K562 (cell line): Measurements from ENCODE around the gene VPS18. TPM values are rescaled to one million over a fixed set of nuclear protein-coding genes. Genes with fewer than 3 reads are reported as not detected.

Source experiments
- CHD4 ChIP-seq: fragments of 200-600 bp; sonication (generic); IDR thresholded peaks from 3 replicates; pipeline ENCODE4 v1.6.1; 2012; ENCODE audit warnings: low read depth, mild to moderate bottlenecking, mixed read lengths, low read length, inconsistent platforms; ENCODE audit not compliant: insufficient read depth, insufficient replicate concordance, poor library complexity, severe bottlenecking
- DMBX1 ChIP-seq: fragments of 250-450 bp; sonication (Bioruptor Pico); IDR thresholded peaks from 2 replicates; pipeline ENCODE4 v1.8.0; 2022; ENCODE audit warnings: inconsistent platforms, mild to moderate bottlenecking, moderate library complexity, borderline replicate concordance
- FOXM1 ChIP-seq, 2 experiments: fragments of 450-650 bp in 1 of 2; sonication (generic) in 1 of 2; formaldehyde crosslinking in 1 of 2; IDR thresholded peaks; 2 replicates each; pipeline versions ENCODE4 v1.6.1 to v1.9.0; 2017 to 2022; ENCODE audit warnings: low read depth in 2 of 2, mild to moderate bottlenecking in 2 of 2, missing genetic modification reagents in 1 of 2, moderate library complexity in 1 of 2
- NFYB ChIP-seq: IDR thresholded peaks from 2 replicates; pipeline ENCODE4 v1.6.1; 2011; ENCODE audit warnings: mild to moderate bottlenecking, moderate library complexity; ENCODE audit not compliant: insufficient read length; ENCODE audit errors: extremely low read depth
- NR1H2 ChIP-seq: sonication (generic); formaldehyde crosslinking; IDR thresholded peaks from 2 replicates; pipeline ENCODE4 v1.4.0; 2020; ENCODE audit warnings: mild to moderate bottlenecking, missing genetic modification reagents
- NR2C2 ChIP-seq, 2 experiments: fragments of 200-800 bp in 1 of 2; sonication (Bioruptor generic) in 1 of 2; sonication (generic) in 1 of 2; formaldehyde crosslinking in 1 of 2; IDR thresholded peaks; 2 replicates each; pipeline versions ENCODE4 v1.6.1 to v1.8.0; 2016 to 2022; ENCODE audit warnings: mild to moderate bottlenecking in 1 of 2, missing compliant biosample characterization in 1 of 2, missing genetic modification characterization in 1 of 2, missing genetic modification reagents in 1 of 2
- RBFOX2 ChIP-seq: fragments of 200-400 bp; formaldehyde crosslinking; IDR thresholded peaks from 2 replicates; pipeline ENCODE4 v1.6.1; 2017; ENCODE audit warnings: low read depth, mild to moderate bottlenecking, low read length, moderate library complexity
- SAFB ChIP-seq: fragments of 200-400 bp; formaldehyde crosslinking; IDR thresholded peaks from 2 replicates; pipeline ENCODE4 v1.6.1; 2017; ENCODE audit warnings: low read depth, low read length, borderline replicate concordance
- SIRT6 ChIP-seq: IDR thresholded peaks from one replicate; pipeline ENCODE4 v1.6.1; 2012; ENCODE audit warnings: low read depth, mild to moderate bottlenecking, control low read depth, inconsistent platforms, low read length, moderate library complexity
- polyA plus RNA-seq, 8 experiments: library from polyadenylated mRNA; depleted of rRNA in 4 of 8; stranded (reverse) in 5 of 8; unstranded in 3 of 8; fragments of >200 nt; fragmentation: Nextera tagmentation in 2 of 8; fragmentation: Illumina TruSeq in 1 of 8; extraction: Ambion mirVana in 2 of 8; extraction: Trizol in 1 of 8; gene quantifications; 2 replicates each; pipeline versions ENCODE4 v1.2.1 to v1.2.3, GENCODE V29; 2011 to 2014; ENCODE audit warnings: inconsistent platforms in 1 of 8, missing spikeins in 1 of 8
- total RNA-seq, 7 experiments: library from RNA; depleted of rRNA in 6 of 7; stranded (reverse); fragments of >200 nt in 6 of 7; fragmentation: Illumina TruSeq in 2 of 7; extraction: Trizol in 2 of 7; gene quantifications; 2 replicates each; pipeline versions ENCODE4 v1.2.1 to v1.2.3, GENCODE V29; 2011 to 2021; ENCODE audit warnings: low replicate concordance in 1 of 7
- TF ChIP-seq, protein P1 (sequence below): sonication (generic); formaldehyde crosslinking; IDR thresholded peaks from 2 replicates; pipeline ENCODE4 v1.9.0; 2022; ENCODE audit warnings: mild to moderate bottlenecking, missing genetic modification reagents
- TF ChIP-seq, protein P2 (sequence below), 2 experiments: fragments of 450-650 bp; conservative IDR thresholded peaks; 2 replicates each; pipeline ENCODE4 v1.6.1; 2017; ENCODE audit warnings: mild to moderate bottlenecking in 2 of 2, moderate library complexity in 2 of 2
- TF ChIP-seq, protein P3 (sequence below): sonication (generic); formaldehyde crosslinking; IDR thresholded peaks from 2 replicates; pipeline ENCODE4 v1.8.0; 2023; ENCODE audit warnings: mild to moderate bottlenecking, missing genetic modification reagents
- TF ChIP-seq, protein P4 (sequence below): fragments of 250-450 bp; sonication (Bioruptor Pico); IDR thresholded peaks from 2 replicates; pipeline ENCODE4 v1.5.0; 2021
- TF ChIP-seq, protein P5 (sequence below): fragments of 250-450 bp; sonication (Bioruptor Pico); IDR thresholded peaks from 2 replicates; pipeline ENCODE4 v1.5.1; 2021; ENCODE audit warnings: mild to moderate bottlenecking
- TF ChIP-seq, protein P6 (sequence below): fragments of 450-650 bp; formaldehyde crosslinking; IDR thresholded peaks from 2 replicates; pipeline ENCODE4 v1.4.0; 2022; ENCODE audit warnings: missing genetic modification characterization

The VPS18 gene
- total and polyA plus RNA-seq, 9 of the 15 experiments (the other 6 are each of a cell fraction or from before 2014, with no cell fraction given): 0.73 to 19.9 (median 8.5) TPM

DNA sequence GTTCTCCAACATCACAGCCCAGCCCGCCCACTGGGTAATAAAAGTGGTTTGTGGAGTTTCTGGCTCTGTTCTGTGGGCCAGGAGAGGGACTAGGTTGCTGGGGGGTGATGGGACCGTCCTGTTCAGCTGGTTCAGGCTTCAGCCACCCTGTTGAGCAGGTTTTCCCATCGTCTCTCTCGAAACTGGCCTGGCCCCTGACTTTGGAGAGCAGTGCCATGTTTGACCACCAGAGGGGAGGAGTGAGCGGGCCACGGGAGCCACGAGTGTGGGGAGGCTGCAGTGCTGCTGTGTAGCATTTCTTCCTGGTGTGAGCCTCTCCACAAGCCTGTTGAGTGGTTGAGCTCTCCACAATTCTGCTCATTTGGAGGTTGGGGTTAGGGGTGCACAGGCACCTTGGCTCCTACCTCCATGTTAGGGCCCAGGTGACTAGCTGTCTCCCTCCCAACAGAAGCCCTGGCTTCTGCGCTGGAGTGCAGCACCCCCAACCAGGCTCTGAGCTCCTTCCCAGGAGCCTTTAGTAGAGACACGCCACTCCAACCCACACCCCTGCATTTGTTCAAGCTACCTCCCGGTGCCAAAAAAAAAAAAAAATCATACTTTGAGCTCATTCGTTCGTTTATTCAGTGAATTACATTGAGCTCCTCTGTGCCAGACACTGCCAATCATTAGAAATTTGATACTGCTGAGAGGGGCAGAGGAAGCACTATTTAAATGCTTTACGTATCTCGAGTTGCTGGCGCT is 36.5 kb upstream of the VPS18 start (continued):
- TF ChIP-seq, protein P1, sequence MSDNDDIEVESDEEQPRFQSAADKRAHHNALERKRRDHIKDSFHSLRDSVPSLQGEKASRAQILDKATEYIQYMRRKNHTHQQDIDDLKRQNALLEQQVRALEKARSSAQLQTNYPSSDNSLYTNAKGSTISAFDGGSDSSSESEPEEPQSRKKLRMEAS (CRISPR knock-in tag): peak; percentile 30; the same call in 1 of the 2 replicates
- TF ChIP-seq NR2C2 (CRISPR knock-in tag; IDR thresholded peaks at IDR 0.05) (no peak), NR2C2 (tag; IDR thresholded peaks at IDR 0.05) (no peak), NFYB (no peak), SAFB (peak; percentile 68; the same call in 1 of the 2 replicates), CHD4 (no peak), NR1H2 (CRISPR knock-in tag) (no peak), RBFOX2 (peak; percentile 55), SIRT6 (no peak), FOXM1 (IDR thresholded peaks at IDR 0.05; ENCODE audit: low read depth) (no peak), FOXM1 (CRISPR knock-in tag; IDR thresholded peaks at IDR 0.05; ENCODE audit: low read depth) (no peak), DMBX1 (CRISPR knock-in tag) (0 out of 2 replicates have a peak, but pooled peaks have one; percentile 37)
- TF ChIP-seq, protein P2, sequence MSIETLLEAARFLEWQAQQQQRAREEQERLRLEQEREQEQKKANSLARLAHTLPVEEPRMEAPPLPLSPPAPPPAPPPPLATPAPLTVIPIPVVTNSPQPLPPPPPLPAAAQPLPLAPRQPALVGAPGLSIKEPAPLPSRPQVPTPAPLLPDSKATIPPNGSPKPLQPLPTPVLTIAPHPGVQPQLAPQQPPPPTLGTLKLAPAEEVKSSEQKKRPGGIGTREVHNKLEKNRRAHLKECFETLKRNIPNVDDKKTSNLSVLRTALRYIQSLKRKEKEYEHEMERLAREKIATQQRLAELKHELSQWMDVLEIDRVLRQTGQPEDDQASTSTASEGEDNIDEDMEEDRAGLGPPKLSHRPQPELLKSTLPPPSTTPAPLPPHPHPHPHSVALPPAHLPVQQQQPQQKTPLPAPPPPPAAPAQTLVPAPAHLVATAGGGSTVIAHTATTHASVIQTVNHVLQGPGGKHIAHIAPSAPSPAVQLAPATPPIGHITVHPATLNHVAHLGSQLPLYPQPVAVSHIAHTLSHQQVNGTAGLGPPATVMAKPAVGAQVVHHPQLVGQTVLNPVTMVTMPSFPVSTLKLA (conservative IDR thresholded peaks at IDR 0.05): no peak
- TF ChIP-seq, protein P3, sequence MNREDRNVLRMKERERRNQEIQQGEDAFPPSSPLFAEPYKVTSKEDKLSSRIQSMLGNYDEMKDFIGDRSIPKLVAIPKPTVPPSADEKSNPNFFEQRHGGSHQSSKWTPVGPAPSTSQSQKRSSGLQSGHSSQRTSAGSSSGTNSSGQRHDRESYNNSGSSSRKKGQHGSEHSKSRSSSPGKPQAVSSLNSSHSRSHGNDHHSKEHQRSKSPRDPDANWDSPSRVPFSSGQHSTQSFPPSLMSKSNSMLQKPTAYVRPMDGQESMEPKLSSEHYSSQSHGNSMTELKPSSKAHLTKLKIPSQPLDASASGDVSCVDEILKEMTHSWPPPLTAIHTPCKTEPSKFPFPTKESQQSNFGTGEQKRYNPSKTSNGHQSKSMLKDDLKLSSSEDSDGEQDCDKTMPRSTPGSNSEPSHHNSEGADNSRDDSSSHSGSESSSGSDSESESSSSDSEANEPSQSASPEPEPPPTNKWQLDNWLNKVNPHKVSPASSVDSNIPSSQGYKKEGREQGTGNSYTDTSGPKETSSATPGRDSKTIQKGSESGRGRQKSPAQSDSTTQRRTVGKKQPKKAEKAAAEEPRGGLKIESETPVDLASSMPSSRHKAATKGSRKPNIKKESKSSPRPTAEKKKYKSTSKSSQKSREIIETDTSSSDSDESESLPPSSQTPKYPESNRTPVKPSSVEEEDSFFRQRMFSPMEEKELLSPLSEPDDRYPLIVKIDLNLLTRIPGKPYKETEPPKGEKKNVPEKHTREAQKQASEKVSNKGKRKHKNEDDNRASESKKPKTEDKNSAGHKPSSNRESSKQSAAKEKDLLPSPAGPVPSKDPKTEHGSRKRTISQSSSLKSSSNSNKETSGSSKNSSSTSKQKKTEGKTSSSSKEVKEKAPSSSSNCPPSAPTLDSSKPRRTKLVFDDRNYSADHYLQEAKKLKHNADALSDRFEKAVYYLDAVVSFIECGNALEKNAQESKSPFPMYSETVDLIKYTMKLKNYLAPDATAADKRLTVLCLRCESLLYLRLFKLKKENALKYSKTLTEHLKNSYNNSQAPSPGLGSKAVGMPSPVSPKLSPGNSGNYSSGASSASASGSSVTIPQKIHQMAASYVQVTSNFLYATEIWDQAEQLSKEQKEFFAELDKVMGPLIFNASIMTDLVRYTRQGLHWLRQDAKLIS (CRISPR knock-in tag): no peak
- TF ChIP-seq, protein P4, sequence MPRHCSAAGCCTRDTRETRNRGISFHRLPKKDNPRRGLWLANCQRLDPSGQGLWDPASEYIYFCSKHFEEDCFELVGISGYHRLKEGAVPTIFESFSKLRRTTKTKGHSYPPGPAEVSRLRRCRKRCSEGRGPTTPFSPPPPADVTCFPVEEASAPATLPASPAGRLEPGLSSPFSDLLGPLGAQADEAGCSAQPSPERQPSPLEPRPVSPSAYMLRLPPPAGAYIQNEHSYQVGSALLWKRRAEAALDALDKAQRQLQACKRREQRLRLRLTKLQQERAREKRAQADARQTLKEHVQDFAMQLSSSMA (CRISPR knock-in tag): no peak
- TF ChIP-seq, protein P5, sequence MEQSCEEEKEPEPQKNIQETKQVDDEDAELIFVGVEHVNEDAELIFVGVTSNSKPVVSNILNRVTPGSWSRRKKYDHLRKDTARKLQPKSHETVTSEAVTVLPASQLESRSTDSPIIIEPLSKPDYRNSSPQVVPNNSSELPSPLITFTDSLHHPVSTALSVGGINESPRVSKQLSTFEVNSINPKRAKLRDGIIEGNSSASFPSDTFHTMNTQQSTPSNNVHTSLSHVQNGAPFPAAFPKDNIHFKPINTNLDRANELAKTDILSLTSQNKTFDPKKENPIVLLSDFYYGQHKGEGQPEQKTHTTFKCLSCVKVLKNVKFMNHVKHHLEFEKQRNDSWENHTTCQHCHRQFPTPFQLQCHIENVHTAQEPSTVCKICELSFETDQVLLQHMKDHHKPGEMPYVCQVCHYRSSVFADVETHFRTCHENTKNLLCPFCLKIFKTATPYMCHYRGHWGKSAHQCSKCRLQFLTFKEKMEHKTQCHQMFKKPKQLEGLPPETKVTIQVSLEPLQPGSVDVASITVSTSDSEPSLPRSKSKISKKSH: no peak
- TF ChIP-seq, protein P6, sequence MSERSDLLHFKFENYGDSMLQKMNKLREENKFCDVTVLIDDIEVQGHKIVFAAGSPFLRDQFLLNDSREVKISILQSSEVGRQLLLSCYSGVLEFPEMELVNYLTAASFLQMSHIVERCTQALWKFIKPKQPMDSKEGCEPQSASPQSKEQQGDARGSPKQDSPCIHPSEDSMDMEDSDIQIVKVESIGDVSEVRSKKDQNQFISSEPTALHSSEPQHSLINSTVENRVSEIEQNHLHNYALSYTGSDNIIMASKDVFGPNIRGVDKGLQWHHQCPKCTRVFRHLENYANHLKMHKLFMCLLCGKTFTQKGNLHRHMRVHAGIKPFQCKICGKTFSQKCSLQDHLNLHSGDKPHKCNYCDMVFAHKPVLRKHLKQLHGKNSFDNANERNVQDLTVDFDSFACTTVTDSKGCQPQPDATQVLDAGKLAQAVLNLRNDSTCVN (CRISPR knock-in tag): 0 out of 2 replicates have a peak, but pooled peaks have one; percentile 42
